SK-N-SH (cell line): ENCODE results near the gene CCDC32. TPM values are rescaled to one million over a fixed set of nuclear protein-coding genes. Genes with fewer than 3 reads are reported as not detected.

Experiments
- ELF1 ChIP-seq: IDR thresholded peaks from 2 replicates; pipeline ENCODE4 v1.4.0; 2012
- FOXM1 ChIP-seq: IDR thresholded peaks from 2 replicates; pipeline ENCODE4 v1.4.0; 2012; ENCODE audit warnings: low read depth, mild to moderate bottlenecking
- GABPA ChIP-seq: IDR thresholded peaks from 2 replicates; pipeline ENCODE4 v1.4.0; 2012; ENCODE audit warnings: low read depth, mild to moderate bottlenecking
- GATA2 ChIP-seq: sonication (generic); formaldehyde crosslinking; IDR thresholded peaks from 2 replicates; pipeline ENCODE4 v1.5.0; 2020; ENCODE audit warnings: mild to moderate bottlenecking, missing genetic modification reagents
- IRF3 ChIP-seq: fragments of 150-350 bp; IDR thresholded peaks from 2 replicates; pipeline ENCODE4 v1.6.1; 2016; ENCODE audit warnings: mild to moderate bottlenecking, low read depth, low read length
- JUND ChIP-seq: IDR thresholded peaks from 2 replicates; pipeline ENCODE4 v1.4.0; 2012
- MAX ChIP-seq: IDR thresholded peaks from 2 replicates; pipeline ENCODE4 v1.4.0; 2012; ENCODE audit warnings: low read depth
- MEF2A ChIP-seq: IDR thresholded peaks from 2 replicates; pipeline ENCODE4 v1.4.0; 2012; ENCODE audit warnings: low read depth, borderline replicate concordance
- MXI1 ChIP-seq: IDR thresholded peaks from 2 replicates; pipeline ENCODE4 v1.6.1; 2012; ENCODE audit warnings: mild to moderate bottlenecking, low read depth, low read length, improper control_type of control experiment
- NFIC ChIP-seq: IDR thresholded peaks from 2 replicates; pipeline ENCODE4 v1.4.0; 2012; ENCODE audit warnings: borderline replicate concordance
- NRF1 ChIP-seq: IDR thresholded peaks from 2 replicates; pipeline ENCODE4 v1.6.1; 2012; ENCODE audit warnings: low read depth, mild to moderate bottlenecking, low read length
- POLR2AphosphoS5 ChIP-seq: IDR thresholded peaks from 2 replicates; pipeline ENCODE4 v1.6.1; 2012; ENCODE audit warnings: low read depth, low read length
- REST ChIP-seq: IDR thresholded peaks from 2 replicates; pipeline ENCODE4 v1.6.1; 2012; ENCODE audit warnings: mild to moderate bottlenecking, low read depth, low read length, moderate library complexity
- SIN3A ChIP-seq: IDR thresholded peaks from 2 replicates; pipeline ENCODE4 v1.6.1; 2012; ENCODE audit warnings: low read depth, mild to moderate bottlenecking, low read length, moderate library complexity, borderline replicate concordance
- SMC3 ChIP-seq: IDR thresholded peaks from 2 replicates; pipeline ENCODE4 v1.6.1; 2012; ENCODE audit warnings: low read depth, low read length, improper control_type of control experiment
- TCF12 ChIP-seq: IDR thresholded peaks from 2 replicates; pipeline ENCODE4 v1.4.0; 2012
- USF2 ChIP-seq: fragments of 150-350 bp; IDR thresholded peaks from 2 replicates; pipeline ENCODE4 v1.6.1; 2017; ENCODE audit warnings: antibody characterized with exemption, low read length, low read depth, borderline replicate concordance
- polyA plus RNA-seq, 3 experiments: library from polyadenylated mRNA; depleted of rRNA; stranded (reverse); fragments of >200 nt; gene quantifications; 2 replicates each; pipeline ENCODE4 v1.2.3, GENCODE V29; 2012

Gene CCDC32
- polyA plus RNA-seq, 1 of the 3 experiments (the other 2 are of a cell fraction), result 7.4 TPM

- TF ChIP-seq JUND, result no peak
- peak; percentile 94 for TF ChIP-seq MAX
- peak; percentile 97 for TF ChIP-seq MXI1
- TF ChIP-seq GATA2 (CRISPR knock-in tag), result no peak
- TF ChIP-seq MEF2A, result no peak
- TF ChIP-seq REST, result no peak
- peak; percentile 98 for TF ChIP-seq SIN3A
- no peak for TF ChIP-seq TCF12
- no peak for TF ChIP-seq NFIC
- no peak; the same call in 1 of the 2 replicates for TF ChIP-seq FOXM1
- TF ChIP-seq ELF1, result no peak
- TF ChIP-seq IRF3, result no peak; the same call in 1 of the 2 replicates
- no peak; the same call in none of the 2 replicates for TF ChIP-seq GABPA
- TF ChIP-seq NRF1, result peak; percentile 90
- TF ChIP-seq POLR2AphosphoS5, result peak; percentile 36; the same call in 1 of the 2 replicates
- no peak for TF ChIP-seq USF2
- TF ChIP-seq SMC3, result no peak
- TF ChIP-seq, all 33 proteins: peak for 11
These were observed 29.0 kb upstream of the CCDC32 start, which contains the start of gene KNL1 (continued) for GRCh38 chr15:40593588-40594428.
